Esophagus squamous epithelium (tissue), 5 donors: ENCODE measurements around the gene ACE2. TPM values are rescaled to one million over a fixed set of nuclear protein-coding genes. Genes with fewer than 3 reads are reported as not detected.

ENCODE experiments used
- DNase-seq: peaks from one replicate; lab custom pipeline; 2025; lab: John Stamatoyannopoulos, UW
- H3K27ac ChIP-seq, 4 donors: fragments of 200-600 bp; sonication (generic); one replicate each; pipeline ENCODE4 v1.5.1; 2016 to 2019; ENCODE audit warnings: mild to moderate bottlenecking in 1 of 4
- H3K27me3 ChIP-seq, 4 donors: fragments of 200-600 bp; sonication (generic); 1 replicate in 3 of 4; 2 replicates in 1 of 4; pipeline versions ENCODE4 v1.5.1 to v1.6.0; 2017 to 2021; ENCODE audit warnings: antibody characterized with exemption in 1 of 4
- H3K36me3 ChIP-seq, 3 donors: fragments of 200-600 bp; sonication (generic); one replicate each; pipeline ENCODE4 v1.5.1; 2016 to 2019
- H3K4me1 ChIP-seq, 3 donors: fragments of 200-600 bp; sonication (generic); one replicate each; pipeline ENCODE4 v1.5.1; 2017 to 2019
- H3K4me3 ChIP-seq, 4 donors: fragments of 200-600 bp; sonication (generic); 1 replicate in 3 of 4; 2 replicates in 1 of 4; pipeline ENCODE4 v1.5.1; 2016 to 2019; ENCODE audit warnings: mild to moderate bottlenecking in 2 of 4, moderate library complexity in 1 of 4
- H3K9me3 ChIP-seq, 3 donors: fragments of 200-600 bp; sonication (generic); one replicate each; pipeline ENCODE4 v1.5.1; 2016 to 2019
- POLR2A ChIP-seq, 4 donors: fragments of 450-650 bp; IDR thresholded peaks; one replicate each; pipeline ENCODE4 v1.6.1; 2017; ENCODE audit warnings: antibody characterized with exemption in 4 of 4, mild to moderate bottlenecking in 4 of 4, moderate library complexity in 3 of 4
- WGBS, 2 donors: methylation state at CpG; one replicate each; pipeline ENCODE4 v1.1.5; 2018; 5-methylcytosine and 5-hydroxymethylcytosine counted together
- intact Hi-C: fragments of 100-400 bp; cut with DNase I; formaldehyde crosslinking; loops from one replicate; pipeline ENCODE4 v1.15.0; 2022
- total RNA-seq, 4 donors: library from RNA; depleted of rRNA; stranded (reverse); fragments of >200 nt; gene quantifications; one replicate each; pipeline ENCODE4 v1.1.0, GENCODE V29; 2016
- TF ChIP-seq, protein P1 (sequence below), 6 experiments: fragments of 450-650 bp in 4 of 6; fragments of 200-600 bp in 2 of 6; sonication (generic) in 2 of 6; IDR thresholded peaks; one replicate each; pipeline ENCODE4 v1.5.1; 2016 to 2019; ENCODE audit warnings: antibody characterized with exemption in 6 of 6, mild to moderate bottlenecking in 4 of 6, moderate library complexity in 4 of 6
- donor health status: DM: yes; HTN: yes; CAD: no.

Gene ACE2
- total RNA-seq, 4 donors from 2014 or later = 0.57 to 9.8 (median 5.5) TPM

GRCh38 chrX:15567886-15568616, 32.7 kb downstream of the ACE2 start:
- 38 to 43% methylated on average over 6 to 7 of the region's 7 CpGs for WGBS, 2 donors
- no peaks in the 10 kb centered on the region for H3K9me3 ChIP-seq
- TF ChIP-seq, protein P1, sequence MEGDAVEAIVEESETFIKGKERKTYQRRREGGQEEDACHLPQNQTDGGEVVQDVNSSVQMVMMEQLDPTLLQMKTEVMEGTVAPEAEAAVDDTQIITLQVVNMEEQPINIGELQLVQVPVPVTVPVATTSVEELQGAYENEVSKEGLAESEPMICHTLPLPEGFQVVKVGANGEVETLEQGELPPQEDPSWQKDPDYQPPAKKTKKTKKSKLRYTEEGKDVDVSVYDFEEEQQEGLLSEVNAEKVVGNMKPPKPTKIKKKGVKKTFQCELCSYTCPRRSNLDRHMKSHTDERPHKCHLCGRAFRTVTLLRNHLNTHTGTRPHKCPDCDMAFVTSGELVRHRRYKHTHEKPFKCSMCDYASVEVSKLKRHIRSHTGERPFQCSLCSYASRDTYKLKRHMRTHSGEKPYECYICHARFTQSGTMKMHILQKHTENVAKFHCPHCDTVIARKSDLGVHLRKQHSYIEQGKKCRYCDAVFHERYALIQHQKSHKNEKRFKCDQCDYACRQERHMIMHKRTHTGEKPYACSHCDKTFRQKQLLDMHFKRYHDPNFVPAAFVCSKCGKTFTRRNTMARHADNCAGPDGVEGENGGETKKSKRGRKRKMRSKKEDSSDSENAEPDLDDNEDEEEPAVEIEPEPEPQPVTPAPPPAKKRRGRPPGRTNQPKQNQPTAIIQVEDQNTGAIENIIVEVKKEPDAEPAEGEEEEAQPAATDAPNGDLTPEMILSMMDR (IDR thresholded peaks at IDR 0.05) = peak in 4 of 6 experiments; percentile 11 to 57 (median 34)
- TF ChIP-seq POLR2A (IDR thresholded peaks at IDR 0.05) = no peak
- intact Hi-C loops = no loop called here
- DNase-seq = no peak
- no peaks in the 10 kb centered on the region for H3K27me3 ChIP-seq
- H3K27ac ChIP-seq = no peak overlapping the region
- H3K36me3 ChIP-seq = no peaks in the 10 kb centered on the region
- peaks cover 0 to 10% (median 0%) of the 10 kb centered on the region in 3 donors for H3K4me1 ChIP-seq
- H3K4me3 ChIP-seq = no peak overlapping the region

GRCh38 chrX:15567267-15567666, 33.5 kb downstream of the ACE2 start:
- Histone ChIP-seq H3K4me3 (no peak overlapping the region), H3K27me3 (no peaks in the 10 kb centered on the region), H3K36me3 (no peaks in the 10 kb centered on the region), H3K4me1 (peaks cover 0 to 10% (median 0%) of the 10 kb centered on the region in 3 donors), H3K27ac (no peak overlapping the region), H3K9me3 (no peaks in the 10 kb centered on the region)
- intact Hi-C loops = no loop called here
- WGBS, 2 donors = 42 to 47% methylated on average over 1 of the region's 1 CpG
- no peak for DNase-seq
- TF ChIP-seq POLR2A (IDR thresholded peaks at IDR 0.05) = no peak
- TF ChIP-seq, protein P1 (IDR thresholded peaks at IDR 0.05) = no peak

DNA sequence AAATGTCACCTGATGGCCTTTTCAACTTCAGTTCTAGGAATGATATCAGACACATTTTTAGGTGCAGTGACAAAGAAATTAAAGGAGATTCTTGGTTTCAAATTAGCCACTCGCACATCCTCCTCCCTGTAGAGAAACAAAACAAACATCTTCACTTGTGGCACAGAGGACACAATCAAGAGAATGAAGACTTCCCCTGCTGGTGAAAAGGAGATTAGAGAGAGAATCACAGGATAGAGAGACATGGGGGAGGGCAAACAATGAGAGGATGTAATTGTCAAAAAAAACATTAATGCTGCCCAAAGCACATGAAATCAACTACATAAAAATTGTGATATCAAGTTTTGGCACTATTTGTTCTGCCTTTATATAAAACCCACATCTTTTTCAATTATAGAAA, 34.5 kb downstream of the ACE2 start:
- H3K27ac ChIP-seq = no peak overlapping the region
- H3K9me3 ChIP-seq = no peaks in the 10 kb centered on the region
- peaks cover 0 to 10% (median 0%) of the 10 kb centered on the region in 3 donors for H3K4me1 ChIP-seq
- H3K36me3 ChIP-seq = no peaks in the 10 kb centered on the region
- DNase-seq = no peak
- TF ChIP-seq, protein P1 (IDR thresholded peaks at IDR 0.05) = no peak
- no peak for TF ChIP-seq POLR2A (IDR thresholded peaks at IDR 0.05)
- intact Hi-C loops = no loop called here
- no peak overlapping the region for H3K4me3 ChIP-seq
- 50 to 100% methylated on average over 1 of the region's 1 CpG for WGBS, 2 donors
- H3K27me3 ChIP-seq = no peaks in the 10 kb centered on the region

DNA sequence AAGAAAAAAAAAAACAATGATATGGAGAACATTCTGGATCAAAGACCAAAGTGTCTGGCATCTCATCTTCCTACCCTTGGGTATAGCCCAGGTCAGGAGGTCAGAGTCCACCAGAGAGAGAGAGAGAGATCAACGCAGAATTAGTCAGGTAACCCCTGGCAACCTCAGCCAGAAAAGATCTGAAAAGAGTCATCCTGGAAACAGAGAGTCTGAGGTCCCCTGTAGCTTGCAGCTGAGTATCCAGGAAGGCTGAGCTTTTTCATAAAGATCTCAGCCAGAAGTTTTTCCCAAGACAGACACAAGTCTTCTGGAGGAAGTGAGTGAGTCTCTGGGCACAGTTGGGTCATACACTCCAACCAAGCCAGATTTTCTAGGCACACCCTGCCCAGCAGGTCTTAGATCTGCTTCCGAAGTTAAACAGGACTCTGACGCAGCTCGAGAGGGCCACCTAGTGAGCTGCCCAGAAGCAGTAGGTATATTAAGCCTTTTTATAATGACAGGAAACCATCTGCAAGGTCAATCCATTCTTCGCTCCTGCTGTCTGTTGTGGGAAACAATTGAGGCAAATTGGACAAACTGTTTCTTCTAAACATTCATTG, 35.7 kb downstream of the ACE2 start:
- 17 to 34% methylated on average over 1 to 2 of the region's 5 CpGs for WGBS, 2 donors
- intact Hi-C loops = no loop called here
- peak overlapping the region in 3 of 4 donors; percentile 62 to 75 (median 66) for H3K27ac ChIP-seq

More for the DNA sequence above, 35.7 kb downstream of the ACE2 start:
- H3K36me3 ChIP-seq = no peaks in the 10 kb centered on the region
- TF ChIP-seq, protein P1 (IDR thresholded peaks at IDR 0.05) = peak; percentile 35 to 66 (median 52)
- no peak for TF ChIP-seq POLR2A (IDR thresholded peaks at IDR 0.05)
- H3K27me3 ChIP-seq = no peaks in the 10 kb centered on the region
- H3K4me1 ChIP-seq = peaks cover 0 to 10% (median 0%) of the 10 kb centered on the region in 3 donors
- H3K9me3 ChIP-seq = no peaks in the 10 kb centered on the region
- DNase-seq = no peak
- no peak overlapping the region for H3K4me3 ChIP-seq
